Measurements from ENCODE around the gene ALDH3A1.

ALDH3A1 gene

GRCh38 chr17:19741832-19742457 is 6.2 kb downstream of the ALDH3A1 start:
- Histone ChIP-seq H3K36me3 (ENCODE audit: control insufficient read depth in 5 of 5, insufficient read depth in 5 of 5, low read length in 5 of 5) (no peaks in the 10 kb centered on the region), H3K27ac (ENCODE audit: low read depth, low read length) (no peak overlapping the region), H3K4me3 (ENCODE audit: low read depth in 1 of 5, low read length in 5 of 5) (no peak overlapping the region), H3K27me3 (ENCODE audit: control insufficient read depth in 5 of 5, insufficient read depth in 4 of 5, low read length in 5 of 5) (no peaks in the 10 kb centered on the region), H3K4me1 (ENCODE audit: control insufficient read depth in 5 of 5, insufficient read depth in 5 of 5, low read length in 5 of 5) (peaks cover 0 to 13% (median 11%) of the 10 kb centered on the region in 5 donors), H3K9ac (ENCODE audit: low read length in 5 of 5) (no peak overlapping the region), H3K9me3 (ENCODE audit: control insufficient read depth in 5 of 5, low read length in 5 of 5) (no peaks in the 10 kb centered on the region)

- Histone ChIP-seq H3K27me3 (ENCODE audit: control insufficient read depth in 5 of 5, insufficient read depth in 4 of 5, low read length in 5 of 5) (no peaks in the 10 kb centered on the region), H3K9me3 (ENCODE audit: control insufficient read depth in 5 of 5, low read length in 5 of 5) (no peaks in the 10 kb centered on the region), H3K36me3 (ENCODE audit: control insufficient read depth in 5 of 5, insufficient read depth in 5 of 5, low read length in 5 of 5) (no peaks in the 10 kb centered on the region), H3K27ac (ENCODE audit: low read depth, low read length) (no peak overlapping the region), H3K9ac (ENCODE audit: low read length in 5 of 5) (no peak overlapping the region), H3K4me3 (ENCODE audit: low read depth in 1 of 5, low read length in 5 of 5) (no peak overlapping the region), H3K4me1 (ENCODE audit: control insufficient read depth in 5 of 5, insufficient read depth in 5 of 5, low read length in 5 of 5) (peaks cover 0 to 16% (median 11%) of the 10 kb centered on the region in 5 donors)
Measured at GRCh38 chr17:19740933-19741332, 7.2 kb downstream of the ALDH3A1 start.

GRCh38 chr17:19739241-19740201 is 8.6 kb downstream of the ALDH3A1 start:
- Histone ChIP-seq H3K4me1 (ENCODE audit: control insufficient read depth in 5 of 5, insufficient read depth in 5 of 5, low read length in 5 of 5) (peaks cover 0 to 6% (median 2%) of the 10 kb centered on the region in 5 donors), H3K27ac (ENCODE audit: low read depth, low read length) (no peak overlapping the region), H3K36me3 (ENCODE audit: control insufficient read depth in 5 of 5, insufficient read depth in 5 of 5, low read length in 5 of 5) (no peaks in the 10 kb centered on the region), H3K4me3 (ENCODE audit: low read depth in 1 of 5, low read length in 5 of 5) (no peak overlapping the region), H3K9ac (ENCODE audit: low read length in 5 of 5) (no peak overlapping the region), H3K9me3 (ENCODE audit: control insufficient read depth in 5 of 5, low read length in 5 of 5) (no peaks in the 10 kb centered on the region), H3K27me3 (ENCODE audit: control insufficient read depth in 5 of 5, insufficient read depth in 4 of 5, low read length in 5 of 5) (no peaks in the 10 kb centered on the region)

GRCh38 chr17:19738757-19739156 is 9.3 kb downstream of the ALDH3A1 start:
- H3K27me3 ChIP-seq (ENCODE audit: control insufficient read depth in 5 of 5, insufficient read depth in 4 of 5, low read length in 5 of 5): no peaks in the 10 kb centered on the region
- no peak overlapping the region for H3K27ac ChIP-seq (ENCODE audit: low read depth, low read length)
- H3K36me3 ChIP-seq (ENCODE audit: control insufficient read depth in 5 of 5, insufficient read depth in 5 of 5, low read length in 5 of 5): no peaks in the 10 kb centered on the region
- H3K9ac ChIP-seq (ENCODE audit: low read length in 5 of 5): no peak overlapping the region
- peaks cover 0 to 8% (median 0%) of the 10 kb centered on the region in 5 donors for H3K4me1 ChIP-seq (ENCODE audit: control insufficient read depth in 5 of 5, insufficient read depth in 5 of 5, low read length in 5 of 5)
- no peaks in the 10 kb centered on the region for H3K9me3 ChIP-seq (ENCODE audit: control insufficient read depth in 5 of 5, low read length in 5 of 5)
- H3K4me3 ChIP-seq (ENCODE audit: low read depth in 1 of 5, low read length in 5 of 5): no peak overlapping the region

DNA sequence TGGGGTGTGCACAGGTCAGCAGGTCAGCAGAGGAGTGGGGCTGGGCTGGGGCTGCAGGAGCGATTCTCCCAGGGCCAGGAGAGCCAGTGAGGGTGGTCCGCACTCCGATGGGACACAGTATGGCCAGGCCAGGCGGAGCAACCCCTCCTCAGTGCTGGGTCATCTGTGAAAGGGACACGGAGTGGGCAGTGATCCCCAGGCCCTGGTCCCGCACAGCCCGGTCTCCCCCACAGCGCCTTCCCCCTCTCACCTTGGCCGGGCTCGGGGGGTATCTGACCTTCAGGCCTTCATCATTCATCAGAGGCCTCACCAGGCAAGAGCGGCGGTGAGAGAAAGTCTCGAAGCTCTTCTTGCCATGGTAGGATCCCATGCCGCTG is 10.0 kb downstream of the ALDH3A1 start:
- Histone ChIP-seq H3K27ac (ENCODE audit: low read depth, low read length) (no peak overlapping the region), H3K27me3 (ENCODE audit: control insufficient read depth in 5 of 5, insufficient read depth in 4 of 5, low read length in 5 of 5) (no peaks in the 10 kb centered on the region), H3K4me1 (ENCODE audit: control insufficient read depth in 5 of 5, insufficient read depth in 5 of 5, low read length in 5 of 5) (peaks cover 0 to 8% (median 0%) of the 10 kb centered on the region in 5 donors), H3K9me3 (ENCODE audit: control insufficient read depth in 5 of 5, low read length in 5 of 5) (no peaks in the 10 kb centered on the region), H3K36me3 (ENCODE audit: control insufficient read depth in 5 of 5, insufficient read depth in 5 of 5, low read length in 5 of 5) (no peaks in the 10 kb centered on the region), H3K9ac (ENCODE audit: low read length in 5 of 5) (no peak overlapping the region), H3K4me3 (ENCODE audit: low read depth in 1 of 5, low read length in 5 of 5) (no peak overlapping the region)

GRCh38 chr17:19737305-19738072 is 10.6 kb downstream of the ALDH3A1 start:
- H3K9me3 ChIP-seq (ENCODE audit: control insufficient read depth in 5 of 5, low read length in 5 of 5): no peaks in the 10 kb centered on the region
- H3K27ac ChIP-seq (ENCODE audit: low read depth, low read length): no peak overlapping the region
- no peaks in the 10 kb centered on the region for H3K36me3 ChIP-seq (ENCODE audit: control insufficient read depth in 5 of 5, insufficient read depth in 5 of 5, low read length in 5 of 5)
- peaks cover 0 to 8% (median 0%) of the 10 kb centered on the region in 5 donors for H3K4me1 ChIP-seq (ENCODE audit: control insufficient read depth in 5 of 5, insufficient read depth in 5 of 5, low read length in 5 of 5)
- no peak overlapping the region for H3K9ac ChIP-seq (ENCODE audit: low read length in 5 of 5)
- no peaks in the 10 kb centered on the region for H3K27me3 ChIP-seq (ENCODE audit: control insufficient read depth in 5 of 5, insufficient read depth in 4 of 5, low read length in 5 of 5)
- H3K4me3 ChIP-seq (ENCODE audit: low read depth in 1 of 5, low read length in 5 of 5): no peak overlapping the region

DNA sequence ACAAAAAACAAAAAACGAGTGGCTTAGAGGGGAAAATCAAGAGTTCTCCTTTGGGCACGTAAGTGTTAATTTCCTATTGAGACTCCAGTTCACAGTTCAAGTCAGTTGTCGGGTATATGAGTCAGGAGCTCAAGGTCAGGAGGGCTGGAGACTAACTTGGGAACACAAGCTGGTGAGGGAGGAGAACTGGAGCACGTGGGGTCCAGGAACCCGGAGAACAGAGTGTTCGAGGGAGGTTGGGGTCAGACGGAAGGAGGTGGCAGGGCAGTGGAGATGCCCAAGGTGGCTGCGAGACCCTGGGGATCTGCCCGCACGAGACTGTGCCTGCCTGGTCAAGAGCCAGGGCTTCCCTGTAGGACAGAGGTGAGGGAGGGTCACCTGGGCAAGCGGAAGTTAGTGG is 12.0 kb downstream of the ALDH3A1 start:
- Histone ChIP-seq H3K27ac (ENCODE audit: low read depth, low read length) (no peak overlapping the region), H3K36me3 (ENCODE audit: control insufficient read depth in 5 of 5, insufficient read depth in 5 of 5, low read length in 5 of 5) (no peaks in the 10 kb centered on the region), H3K9me3 (ENCODE audit: control insufficient read depth in 5 of 5, low read length in 5 of 5) (no peaks in the 10 kb centered on the region), H3K9ac (ENCODE audit: low read length in 5 of 5) (no peak overlapping the region), H3K4me3 (ENCODE audit: low read depth in 1 of 5, low read length in 5 of 5) (no peak overlapping the region), H3K4me1 (ENCODE audit: control insufficient read depth in 5 of 5, insufficient read depth in 5 of 5, low read length in 5 of 5) (peaks cover 0 to 12% (median 2%) of the 10 kb centered on the region in 5 donors), H3K27me3 (ENCODE audit: control insufficient read depth in 5 of 5, insufficient read depth in 4 of 5, low read length in 5 of 5) (no peaks in the 10 kb centered on the region)

DNA sequence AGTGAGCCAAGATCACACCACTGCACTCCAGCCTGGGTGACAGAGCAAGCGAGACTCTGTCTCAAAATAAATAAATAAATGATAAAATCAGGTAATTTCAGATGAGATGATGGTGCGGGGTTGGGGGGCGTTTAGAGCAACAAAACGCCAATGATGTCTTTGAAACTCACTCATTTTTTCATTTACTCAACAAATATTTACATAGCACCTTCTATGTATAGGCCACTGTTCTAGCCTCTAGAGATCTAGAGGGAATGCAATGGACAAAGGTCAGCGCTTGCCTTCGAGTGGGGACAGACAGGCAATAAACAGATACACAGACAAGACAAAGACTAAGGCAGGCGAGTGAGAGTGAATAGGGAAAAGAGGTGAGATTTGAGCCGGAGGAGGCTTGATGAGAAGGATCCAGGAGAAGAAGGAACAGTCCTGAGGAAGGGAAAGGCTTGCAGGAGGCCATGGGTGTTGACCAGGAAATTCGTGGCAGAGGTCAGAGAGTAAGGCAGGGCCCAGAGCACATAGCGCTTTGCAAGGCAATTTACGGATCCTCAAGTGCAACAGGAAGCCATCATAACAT is 14.1 kb downstream of the ALDH3A1 start:
- Histone ChIP-seq H3K27ac (ENCODE audit: low read depth, low read length) (no peak overlapping the region), H3K4me3 (ENCODE audit: low read depth in 1 of 5, low read length in 5 of 5) (no peak overlapping the region), H3K9ac (ENCODE audit: low read length in 5 of 5) (no peak overlapping the region), H3K36me3 (ENCODE audit: control insufficient read depth in 5 of 5, insufficient read depth in 5 of 5, low read length in 5 of 5) (no peaks in the 10 kb centered on the region), H3K9me3 (ENCODE audit: control insufficient read depth in 5 of 5, low read length in 5 of 5) (no peaks in the 10 kb centered on the region), H3K27me3 (ENCODE audit: control insufficient read depth in 5 of 5, insufficient read depth in 4 of 5, low read length in 5 of 5) (no peaks in the 10 kb centered on the region), H3K4me1 (ENCODE audit: control insufficient read depth in 5 of 5, insufficient read depth in 5 of 5, low read length in 5 of 5) (peaks cover 0 to 16% (median 2%) of the 10 kb centered on the region in 5 donors)

DNA sequence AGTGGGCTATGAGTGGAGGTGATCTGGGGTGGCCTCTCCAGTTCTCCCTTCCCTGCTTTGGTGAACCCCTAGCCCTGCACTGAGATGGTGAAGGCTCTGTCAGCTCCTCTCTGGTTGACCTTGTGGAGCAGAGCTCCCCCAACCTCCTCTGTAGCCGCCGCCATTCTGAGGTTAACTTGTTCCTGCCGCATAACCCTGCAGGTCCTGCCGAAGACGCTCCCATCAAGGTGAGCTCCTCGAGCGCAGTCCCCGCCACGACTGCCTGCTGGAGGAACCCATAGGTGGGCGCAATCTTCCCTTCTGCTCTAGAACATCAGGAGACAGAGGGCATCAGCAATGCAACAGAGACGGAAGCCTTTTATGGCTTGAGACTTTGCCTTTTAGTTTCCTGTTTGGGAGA is 16.5 kb downstream of the ALDH3A1 start:
- Histone ChIP-seq H3K4me1 (ENCODE audit: control insufficient read depth in 5 of 5, insufficient read depth in 5 of 5, low read length in 5 of 5) (peaks cover 16 to 38% (median 23%) of the 10 kb centered on the region in 5 donors), H3K27ac (ENCODE audit: low read depth, low read length) (no peak overlapping the region), H3K27me3 (ENCODE audit: control insufficient read depth in 5 of 5, insufficient read depth in 4 of 5, low read length in 5 of 5) (no peaks in the 10 kb centered on the region), H3K9me3 (ENCODE audit: control insufficient read depth in 5 of 5, low read length in 5 of 5) (no peaks in the 10 kb centered on the region), H3K36me3 (ENCODE audit: control insufficient read depth in 5 of 5, insufficient read depth in 5 of 5, low read length in 5 of 5) (no peaks in the 10 kb centered on the region), H3K4me3 (ENCODE audit: low read depth in 1 of 5, low read length in 5 of 5) (no peak overlapping the region), H3K9ac (ENCODE audit: low read length in 5 of 5) (no peak overlapping the region)

Data from subcutaneous abdominal adipose tissue (tissue), 5 donors.